ENCODE data around the gene CACNA2D4. TPM values are rescaled to one million over a fixed set of nuclear protein-coding genes. Genes with fewer than 3 reads are reported as not detected.

Gene CACNA2D4
- total RNA-seq, 1 donor from 2014 or later = not detected

DNA sequence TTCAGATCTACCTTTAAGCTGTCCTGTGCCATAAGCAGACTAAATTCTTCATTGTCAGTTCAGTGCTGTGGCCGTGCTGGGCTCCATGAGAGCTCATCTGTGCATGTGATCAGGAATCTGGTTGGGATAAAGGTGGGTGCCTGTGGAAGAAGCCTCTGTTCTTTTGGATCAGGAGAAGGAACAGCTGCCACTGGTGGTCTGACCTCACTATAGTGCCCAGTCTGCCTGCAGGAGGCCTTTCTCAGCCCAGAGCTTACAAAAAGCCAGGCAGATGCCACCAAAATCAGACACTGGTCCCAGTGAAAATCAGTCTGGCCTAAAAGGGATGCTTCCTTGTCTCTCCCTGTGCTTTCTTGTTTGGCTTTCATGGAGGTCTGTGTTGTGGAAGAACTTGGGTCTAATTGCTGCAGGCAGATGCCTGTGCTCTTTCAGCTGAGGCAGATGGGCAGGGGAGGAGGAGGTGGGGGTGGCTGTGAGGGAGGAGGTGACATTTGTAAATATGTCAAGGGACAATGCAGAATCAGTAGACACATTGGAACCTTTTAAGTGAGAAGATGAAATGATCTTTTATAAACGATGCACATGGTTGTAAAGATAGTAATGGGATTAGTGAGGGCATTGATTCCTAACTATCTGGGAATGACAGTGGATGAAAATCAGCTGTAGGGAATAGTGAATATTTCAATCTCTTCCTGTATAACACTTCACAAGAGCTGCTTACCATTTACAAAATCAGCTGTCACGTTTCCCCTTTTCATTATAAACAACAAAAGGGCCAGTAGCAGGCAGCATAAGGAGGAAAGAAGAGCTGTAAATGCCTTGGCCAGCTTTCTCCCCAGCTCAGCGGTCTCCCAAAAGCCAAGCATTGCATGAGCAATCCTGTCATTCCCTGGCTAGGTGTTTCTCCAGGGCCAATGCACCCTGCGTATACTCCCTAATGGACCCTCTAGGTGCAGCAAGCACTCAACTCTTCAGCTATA is 44.6 kb downstream of the CACNA2D4 start:
- peaks cover 12% of the 10 kb centered on the region for H3K27me3 Mint-ChIP-seq (ENCODE audit: unreplicated experiment)
- peak; percentile 38 for DNase-seq
- peaks cover 22% of the 10 kb centered on the region for H3K9me3 Mint-ChIP-seq (ENCODE audit: unreplicated experiment)
- TF ChIP-seq CTCF (IDR thresholded peaks at IDR 0.05; ENCODE audit: partially characterized antibody, unreplicated experiment) = no peak
- H3K4me3 Mint-ChIP-seq (ENCODE audit: unreplicated experiment) = peak overlapping the region; percentile 40
- peak overlapping the region; percentile 85 for H3K27ac Mint-ChIP-seq (ENCODE audit: unreplicated experiment)
- peaks cover 5% of the 10 kb centered on the region for H3K36me3 Mint-ChIP-seq (ENCODE audit: unreplicated experiment)
- H3K4me1 Mint-ChIP-seq (ENCODE audit: low read depth, unreplicated experiment) = peaks cover 65% of the 10 kb centered on the region

DNA sequence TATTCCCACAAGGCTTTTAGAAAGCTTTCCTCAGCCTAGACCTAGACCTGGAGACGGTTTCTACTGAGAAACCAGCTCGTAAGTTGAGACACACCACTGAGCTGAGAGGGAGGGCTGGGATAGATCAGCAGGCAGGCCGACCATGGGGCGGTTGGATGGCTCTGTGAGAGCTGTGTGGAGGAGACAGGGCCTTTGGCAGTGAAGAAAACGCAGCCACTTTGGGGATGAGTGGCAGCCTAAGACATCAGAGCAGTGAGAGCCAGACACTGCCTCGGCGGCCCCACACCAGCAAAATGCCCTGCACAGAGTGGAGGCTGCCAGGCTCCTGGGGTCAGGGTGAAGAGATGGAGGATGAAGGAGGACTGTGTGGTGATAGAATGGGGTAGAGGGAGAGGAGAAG is 46.0 kb downstream of the CACNA2D4 start:
- peaks cover 24% of the 10 kb centered on the region for H3K9me3 Mint-ChIP-seq (ENCODE audit: unreplicated experiment)
- TF ChIP-seq CTCF (IDR thresholded peaks at IDR 0.05; ENCODE audit: partially characterized antibody, unreplicated experiment) = no peak
- peaks cover 12% of the 10 kb centered on the region for H3K36me3 Mint-ChIP-seq (ENCODE audit: unreplicated experiment)
- no peak for DNase-seq
- H3K27ac Mint-ChIP-seq (ENCODE audit: unreplicated experiment) = peak overlapping the region; percentile 3
- H3K4me3 Mint-ChIP-seq (ENCODE audit: unreplicated experiment) = peak overlapping the region; percentile 12
- H3K27me3 Mint-ChIP-seq (ENCODE audit: unreplicated experiment) = peaks cover 12% of the 10 kb centered on the region
- peaks cover 59% of the 10 kb centered on the region for H3K4me1 Mint-ChIP-seq (ENCODE audit: low read depth, unreplicated experiment)

GRCh38 chr12:1872001-1872400 is 46.5 kb downstream of the CACNA2D4 start:
- no peak for DNase-seq
- H3K4me1 Mint-ChIP-seq (ENCODE audit: low read depth, unreplicated experiment) = peaks cover 57% of the 10 kb centered on the region
- peaks cover 26% of the 10 kb centered on the region for H3K9me3 Mint-ChIP-seq (ENCODE audit: unreplicated experiment)
- peaks cover 12% of the 10 kb centered on the region for H3K27me3 Mint-ChIP-seq (ENCODE audit: unreplicated experiment)
- peaks cover 12% of the 10 kb centered on the region for H3K36me3 Mint-ChIP-seq (ENCODE audit: unreplicated experiment)
- H3K4me3 Mint-ChIP-seq (ENCODE audit: unreplicated experiment) = no peak overlapping the region
- TF ChIP-seq CTCF (IDR thresholded peaks at IDR 0.05; ENCODE audit: partially characterized antibody, unreplicated experiment) = no peak
- H3K27ac Mint-ChIP-seq (ENCODE audit: unreplicated experiment) = peak overlapping the region; percentile 3

DNA sequence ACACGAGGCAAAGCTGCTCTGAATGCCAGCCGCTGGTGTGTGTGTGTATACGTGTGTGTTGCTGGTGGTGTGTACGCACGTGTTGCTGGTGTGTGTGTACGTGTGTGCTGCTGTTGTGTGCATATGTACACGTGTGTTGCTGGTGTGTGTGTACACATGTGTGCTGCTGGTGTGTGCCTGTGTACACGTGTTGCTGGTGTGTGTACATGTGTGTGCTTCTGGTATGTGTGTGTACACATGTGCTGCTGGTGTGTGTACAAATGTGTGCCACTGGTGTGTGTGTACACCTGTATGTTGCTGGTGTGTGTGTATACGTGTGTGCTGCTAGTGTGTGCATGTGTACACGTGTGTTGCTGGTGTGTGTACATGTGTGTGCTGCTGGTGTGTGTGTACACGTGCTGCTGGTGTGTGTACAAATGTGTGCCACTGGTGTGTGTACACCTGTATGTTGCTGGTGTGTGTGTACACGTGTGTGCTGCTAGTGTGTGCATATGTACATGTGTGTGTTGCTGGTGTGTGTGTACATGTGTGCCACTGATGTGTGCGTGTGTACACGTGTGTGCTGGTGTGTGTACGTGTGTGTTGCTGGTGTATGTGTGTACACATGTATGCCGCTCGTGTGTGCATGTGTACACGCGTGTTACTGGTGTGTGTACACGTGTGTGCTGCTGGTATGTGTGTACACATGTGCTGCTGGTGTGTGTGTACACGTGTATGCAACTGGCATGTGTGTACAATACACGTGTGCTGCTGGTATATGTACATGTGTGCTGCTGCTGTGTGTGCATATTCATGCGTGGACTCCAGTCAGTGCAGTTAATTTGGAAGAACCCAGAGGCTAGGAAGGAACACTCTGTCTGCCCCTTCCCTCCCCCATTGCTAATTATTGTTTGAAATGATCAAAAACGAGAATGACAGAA is 47.2 kb downstream of the CACNA2D4 start:
- Mint-ChIP-seq H3K27ac (ENCODE audit: unreplicated experiment) (peak overlapping the region; percentile 67), H3K4me1 (ENCODE audit: low read depth, unreplicated experiment) (peaks cover 57% of the 10 kb centered on the region), H3K36me3 (ENCODE audit: unreplicated experiment) (peaks cover 12% of the 10 kb centered on the region), H3K4me3 (ENCODE audit: unreplicated experiment) (no peak overlapping the region), H3K27me3 (ENCODE audit: unreplicated experiment) (peaks cover 10% of the 10 kb centered on the region), H3K9me3 (ENCODE audit: unreplicated experiment) (peaks cover 26% of the 10 kb centered on the region)
- TF ChIP-seq CTCF (IDR thresholded peaks at IDR 0.05; ENCODE audit: partially characterized antibody, unreplicated experiment) = no peak
- no peak for DNase-seq
